GM19452 (cell line): Measurements from ENCODE around the gene CCZ1B.
"Not testable (repeated sequence)": the region's sequence is repeated elsewhere in the genome, so short reads cannot be mapped to it uniquely, and the experiment has no call there.

Experiments
- ATAC-seq: cut with Tn5 transposase; IDR thresholded peaks from one replicate; pipeline ENCODE4 v1.9.1; 2021; ENCODE audit not compliant: unreplicated experiment

Gene CCZ1B

GRCh38 chr7:6749335-6749734, 76.7 kb downstream of the CCZ1B start:
- not testable (repeated sequence) for ATAC-seq
